Glutamatergic neuron (in vitro differentiated cells): ENCODE measurements around the gene ZNF716. TPM values are rescaled to one million over a fixed set of nuclear protein-coding genes. Genes with fewer than 3 reads are reported as not detected.

Source experiments
- DNase-seq: peaks from one replicate; pipeline ENCODE4 v3.0.0; 2022
- H3K27ac Mint-ChIP-seq: one replicate; pipeline ENCODE4 v1.8.0; 2020; ENCODE audit warnings: mild to moderate bottlenecking, mixed read lengths, inconsistent platforms; ENCODE audit not compliant: unreplicated experiment
- H3K27me3 Mint-ChIP-seq: one replicate; pipeline ENCODE4 v1.8.0; 2020; ENCODE audit warnings: mild to moderate bottlenecking, moderate library complexity, mixed read lengths, inconsistent platforms; ENCODE audit not compliant: unreplicated experiment
- H3K36me3 Mint-ChIP-seq: one replicate; pipeline ENCODE4 v1.8.0; 2020; ENCODE audit warnings: mild to moderate bottlenecking, mixed read lengths, inconsistent platforms; ENCODE audit not compliant: unreplicated experiment
- H3K4me1 Mint-ChIP-seq: one replicate; pipeline ENCODE4 v1.8.0; 2020; ENCODE audit warnings: mild to moderate bottlenecking, low read depth, mixed read lengths, inconsistent platforms; ENCODE audit not compliant: unreplicated experiment
- H3K4me3 Mint-ChIP-seq: one replicate; pipeline ENCODE4 v1.8.0; 2020; ENCODE audit warnings: mild to moderate bottlenecking, mixed read lengths, inconsistent platforms; ENCODE audit not compliant: unreplicated experiment
- H3K9me3 Mint-ChIP-seq: one replicate; pipeline ENCODE4 v1.8.0; 2020; ENCODE audit warnings: mild to moderate bottlenecking, moderate library complexity, mixed read lengths, inconsistent platforms; ENCODE audit not compliant: unreplicated experiment
- CTCF ChIP-seq: fragments of 200-600 bp; sonication (generic); IDR thresholded peaks from one replicate; pipeline ENCODE4 v1.5.0; 2021; ENCODE audit not compliant: partially characterized antibody, unreplicated experiment
- total RNA-seq: library from RNA; stranded (reverse); fragmentation: NEBNext Ultra II Directional; extraction: Animal tissue kit (Norgen Biotek cat#: 25700); gene quantifications from one replicate; pipeline ENCODE4 v1.2.1, GENCODE V29; 2021; ENCODE audit not compliant: unreplicated experiment

Gene ZNF716
- total RNA-seq, 1 donor from 2014 or later = not detected

- peaks cover 12% of the 10 kb centered on the region for H3K9me3 Mint-ChIP-seq
Observed at GRCh38 chr7:57414415-57414814, 35.6 kb upstream of the ZNF716 start.

DNA sequence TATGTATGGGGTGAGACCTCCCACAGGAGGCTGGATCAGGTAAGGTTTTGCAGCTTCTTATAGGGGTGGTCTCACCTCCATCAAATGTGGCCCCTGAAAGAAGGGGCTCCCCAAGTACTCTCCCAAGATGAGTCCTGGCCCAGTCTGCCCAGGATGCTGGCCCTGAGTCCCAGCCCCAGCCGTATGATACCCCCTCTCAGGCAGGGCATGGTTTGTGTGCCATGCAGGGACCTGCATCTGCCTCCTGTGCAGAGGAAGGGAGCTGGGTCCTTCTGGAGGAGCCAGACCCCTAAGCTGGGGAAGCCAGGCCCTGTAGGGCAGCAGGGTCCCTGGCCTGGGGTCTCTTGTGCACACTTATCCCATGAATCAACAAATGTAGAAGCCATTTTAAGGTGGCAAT lies 35.1 kb upstream of the ZNF716 start:
- Mint-ChIP-seq H3K4me3 (no peak overlapping the region), H3K9me3 (peaks cover 10% of the 10 kb centered on the region), H3K36me3 (no peaks in the 10 kb centered on the region), H3K27me3 (peaks cover 1% of the 10 kb centered on the region), H3K4me1 (no peaks in the 10 kb centered on the region), H3K27ac (no peak overlapping the region)
- TF ChIP-seq CTCF = no peak
- DNase-seq = no peak

More at GRCh38 chr7:57414415-57414814, 35.6 kb upstream of the ZNF716 start:
- no peaks in the 10 kb centered on the region for H3K4me1 Mint-ChIP-seq
- H3K27ac Mint-ChIP-seq = no peak overlapping the region
- H3K36me3 Mint-ChIP-seq = peaks cover under 1% of the 10 kb centered on the region
- no peak for TF ChIP-seq CTCF
- H3K4me3 Mint-ChIP-seq = no peak overlapping the region
- peaks cover 1% of the 10 kb centered on the region for H3K27me3 Mint-ChIP-seq
- DNase-seq = no peak

DNA sequence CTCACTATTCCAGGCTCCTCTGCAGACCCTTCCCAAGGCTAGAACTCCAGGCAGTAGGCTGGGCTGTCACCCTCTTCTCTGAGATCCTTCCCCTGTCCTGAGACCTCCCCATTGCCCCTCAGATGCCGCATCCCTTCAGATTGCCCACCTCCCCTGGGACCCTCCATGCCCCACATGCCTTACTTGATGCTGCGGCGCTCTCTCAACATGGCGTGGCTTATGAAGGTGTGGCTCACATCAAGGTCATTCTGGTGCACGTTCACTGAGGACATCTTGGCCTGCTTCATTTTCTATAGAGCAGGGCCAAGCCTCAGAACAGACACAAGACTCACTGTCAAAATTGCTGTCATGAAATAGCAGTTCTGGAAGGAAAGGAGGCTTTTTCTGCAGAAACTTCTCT lies 34.7 kb upstream of the ZNF716 start:
- TF ChIP-seq CTCF = no peak

DNA sequence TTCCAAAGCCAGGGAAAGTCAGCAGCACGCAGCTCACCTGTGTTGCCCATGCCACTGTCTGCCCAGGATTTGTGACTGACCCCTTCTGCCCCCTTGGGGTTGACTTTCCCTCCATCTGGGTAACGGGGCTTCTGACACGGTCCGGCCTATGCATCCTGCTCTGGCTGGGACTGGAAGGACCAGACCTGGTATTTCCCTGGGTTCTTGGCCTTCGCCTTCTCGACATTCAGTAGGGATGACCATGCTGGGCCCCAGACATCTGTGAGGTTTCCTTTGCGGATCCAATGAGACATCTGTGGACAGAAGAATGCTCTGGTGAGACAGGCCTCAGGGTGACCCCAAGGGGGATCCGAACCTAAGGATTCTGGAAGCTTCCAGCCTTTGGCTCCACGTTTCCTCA lies 34.2 kb upstream of the ZNF716 start:
- TF ChIP-seq CTCF = no peak
- no peak overlapping the region for H3K4me3 Mint-ChIP-seq
- no peak for DNase-seq
- no peaks in the 10 kb centered on the region for H3K4me1 Mint-ChIP-seq
- no peaks in the 10 kb centered on the region for H3K36me3 Mint-ChIP-seq
- no peak overlapping the region for H3K27ac Mint-ChIP-seq
- H3K27me3 Mint-ChIP-seq = peaks cover 1% of the 10 kb centered on the region
- peaks cover 10% of the 10 kb centered on the region for H3K9me3 Mint-ChIP-seq

More for the DNA sequence above, 34.7 kb upstream of the ZNF716 start:
- Mint-ChIP-seq H3K36me3 (no peaks in the 10 kb centered on the region), H3K9me3 (peaks cover 10% of the 10 kb centered on the region), H3K27ac (no peak overlapping the region), H3K4me3 (no peak overlapping the region), H3K4me1 (no peaks in the 10 kb centered on the region), H3K27me3 (peaks cover 1% of the 10 kb centered on the region)
- no peak for DNase-seq

DNA sequence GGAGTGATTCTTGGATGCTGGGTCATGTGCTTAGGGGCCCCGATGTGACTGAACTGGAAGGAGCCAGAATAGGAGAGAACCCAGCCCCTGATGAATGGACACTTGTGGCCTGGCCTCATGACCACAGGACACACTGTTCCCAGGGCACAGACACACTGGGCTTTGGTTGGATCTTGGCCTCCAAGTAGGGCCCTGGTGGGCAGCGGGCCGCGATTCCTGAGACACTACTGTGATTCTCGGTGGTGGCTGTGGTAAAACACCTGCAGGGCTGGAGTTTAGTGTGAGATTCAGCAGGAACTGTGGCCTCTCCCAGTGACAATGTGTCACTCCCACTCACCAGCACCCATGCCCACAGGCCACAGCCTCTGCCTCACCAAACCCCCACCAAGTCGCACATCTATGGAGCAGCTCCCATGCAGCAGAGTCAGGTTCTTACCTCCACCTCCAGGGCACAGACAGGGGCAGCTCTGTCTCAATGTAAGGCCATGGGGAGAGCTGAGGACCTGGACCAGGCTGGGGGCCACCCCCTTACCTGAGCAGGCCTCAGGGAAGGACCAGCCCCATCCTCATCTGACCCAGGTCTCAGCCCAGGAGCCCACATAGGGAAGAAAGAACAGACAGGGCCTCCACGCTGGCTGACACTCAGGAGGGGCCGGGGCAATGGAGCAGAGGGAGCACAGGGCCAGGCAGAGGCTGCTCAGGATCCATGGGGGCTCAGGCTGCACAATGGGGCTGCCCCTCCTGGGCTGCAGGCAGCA lies 33.2 kb upstream of the ZNF716 start:
- no peaks in the 10 kb centered on the region for H3K36me3 Mint-ChIP-seq
- H3K4me3 Mint-ChIP-seq = no peak overlapping the region
- H3K4me1 Mint-ChIP-seq = no peaks in the 10 kb centered on the region
- peaks cover 12% of the 10 kb centered on the region for H3K9me3 Mint-ChIP-seq
- peaks cover 1% of the 10 kb centered on the region for H3K27me3 Mint-ChIP-seq
- no peak overlapping the region for H3K27ac Mint-ChIP-seq
- no peak for TF ChIP-seq CTCF
- DNase-seq = no peak
